Activated CD4-positive, alpha-beta T cell treated with anti-CD3 and anti-CD28 coated beads, Interleukin-2, Interleukin-4, amounts not matched to agents 100 ng/mL and 50 ng/mL, durations not matched to agents 16 hours and 8 hours (primary cell): ENCODE data around the gene CCNA2.

Experiments used
- DNase-seq: peaks from one replicate; pipeline ENCODE4 v3.0.0-alpha.2; 2020; ENCODE audit warnings: low spot score

CCNA2 gene

GRCh38 chr4:121773883-121774282, 49.8 kb downstream of the CCNA2 start:
- DNase-seq: no peak

GRCh38 chr4:121771869-121772268, 51.8 kb downstream of the CCNA2 start:
- DNase-seq: no peak

GRCh38 chr4:121769341-121769740, 54.3 kb downstream of the CCNA2 start:
- no peak for DNase-seq

GRCh38 chr4:121767166-121767565, 56.5 kb downstream of the CCNA2 start:
- DNase-seq: no peak
